NCI-H345 treated with DMSO at 0.1 percent for 48 hours (cell line): ENCODE results near the gene GJA9.

Experiments used
- DNase-seq: peaks from one replicate; lab custom pipeline; 2025; ENCODE audit not compliant: unreplicated experiment; lab: John Stamatoyannopoulos, UW

Gene GJA9

DNA sequence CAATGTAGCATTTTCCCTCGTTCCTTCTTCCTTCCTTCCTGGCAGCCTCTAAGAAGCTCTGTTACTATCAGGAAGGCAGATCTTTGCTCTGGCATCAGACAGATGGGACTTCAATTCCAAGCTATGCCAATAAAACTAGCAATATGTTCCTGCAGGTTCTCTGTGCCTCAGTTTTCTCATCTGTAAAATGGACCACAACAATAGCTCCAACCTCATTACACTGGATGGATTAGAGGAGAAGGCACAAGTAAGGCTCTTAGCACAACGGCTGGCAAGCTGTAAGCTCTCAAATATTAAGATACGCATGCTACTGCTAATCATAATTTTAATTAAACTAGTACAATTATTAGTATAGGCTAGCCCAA, 49.0 kb downstream of the GJA9 start:
- DNase-seq, result no peak

DNA sequence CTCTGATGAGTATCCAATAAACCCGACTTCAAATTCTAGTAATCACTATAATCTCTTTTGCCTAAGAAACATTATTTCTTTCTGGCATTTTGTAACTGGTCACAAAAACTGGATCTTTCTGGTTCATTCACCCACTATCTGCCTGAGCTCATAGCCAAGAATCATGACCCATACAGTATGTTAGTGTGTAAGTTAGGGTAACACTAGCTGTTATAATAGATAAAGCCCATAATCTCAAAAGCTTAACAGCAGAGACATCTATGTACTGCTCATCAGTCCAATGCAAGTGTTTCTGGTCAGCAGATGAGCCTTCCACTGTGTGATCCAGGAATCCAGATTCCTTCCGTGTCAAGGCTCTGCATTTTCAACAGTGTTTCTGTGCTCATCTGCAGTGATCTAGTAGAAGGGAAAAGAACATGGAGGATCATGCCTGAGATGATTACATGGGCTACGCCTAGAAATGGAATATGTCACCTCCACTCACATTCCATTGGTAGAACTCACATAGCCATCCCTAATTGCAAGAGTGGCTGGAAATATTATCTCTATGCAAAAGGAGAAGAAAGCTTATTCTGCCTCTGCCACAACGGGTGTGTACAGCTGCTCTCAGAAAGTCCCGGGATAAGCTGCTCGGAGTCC, 49.5 kb downstream of the GJA9 start:
- no peak for DNase-seq

DNA sequence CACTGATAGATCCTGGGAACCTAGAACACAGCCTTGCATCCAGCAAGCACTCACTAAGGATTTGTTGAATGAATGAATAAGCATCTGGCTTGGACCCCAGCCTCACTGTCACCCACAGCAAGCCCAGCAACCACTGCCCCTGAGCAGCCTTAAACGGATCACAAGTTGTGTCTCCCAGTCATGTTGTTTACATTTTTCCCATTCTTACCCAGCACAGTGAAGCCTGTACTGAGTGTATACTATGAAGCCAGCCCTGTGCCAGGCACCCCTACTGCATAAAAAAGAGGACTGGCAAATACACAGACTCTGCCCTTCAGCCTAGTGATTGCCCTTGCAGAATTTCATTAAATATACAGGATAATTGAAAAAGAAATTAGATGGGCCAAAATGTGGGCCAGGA, 52.0 kb downstream of the GJA9 start:
- DNase-seq, result no peak

DNA sequence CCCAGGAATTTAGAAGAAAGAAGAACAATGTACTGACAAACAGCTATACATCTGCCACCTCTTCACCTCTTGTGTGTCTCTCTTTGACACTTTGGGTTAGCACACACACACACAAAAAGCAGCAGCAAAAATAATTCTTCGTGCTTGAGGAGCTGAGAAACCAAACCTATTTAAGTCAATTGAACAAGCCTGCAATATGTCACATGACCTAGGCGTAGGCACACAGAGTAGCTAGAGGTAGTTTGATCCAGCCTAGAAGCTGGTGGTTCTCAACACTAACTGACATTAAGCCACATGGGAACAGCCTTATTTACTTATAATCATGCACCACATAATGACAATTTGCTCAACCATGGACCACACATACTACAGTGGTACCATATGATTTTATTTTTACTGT, 54.1 kb downstream of the GJA9 start:
- no peak for DNase-seq

DNA sequence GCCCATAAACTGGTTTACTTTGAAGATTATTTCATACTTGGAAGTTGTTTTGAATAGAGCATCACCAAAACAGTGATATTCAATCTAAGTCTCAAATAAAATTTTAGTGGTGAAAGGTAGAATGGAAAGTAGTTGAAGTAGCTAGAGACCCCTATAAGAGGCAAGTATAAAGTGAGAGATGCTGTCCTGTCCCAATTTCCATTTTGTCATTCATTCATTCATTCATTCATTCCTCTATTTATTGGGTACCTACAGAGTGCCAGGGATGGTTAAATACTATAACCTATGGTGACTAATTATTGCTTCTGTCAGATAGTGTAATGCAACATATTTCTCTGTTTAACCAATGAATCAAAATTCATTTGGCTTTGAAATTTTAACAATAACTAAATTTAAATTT, 54.5 kb downstream of the GJA9 start:
- no peak for DNase-seq

DNA sequence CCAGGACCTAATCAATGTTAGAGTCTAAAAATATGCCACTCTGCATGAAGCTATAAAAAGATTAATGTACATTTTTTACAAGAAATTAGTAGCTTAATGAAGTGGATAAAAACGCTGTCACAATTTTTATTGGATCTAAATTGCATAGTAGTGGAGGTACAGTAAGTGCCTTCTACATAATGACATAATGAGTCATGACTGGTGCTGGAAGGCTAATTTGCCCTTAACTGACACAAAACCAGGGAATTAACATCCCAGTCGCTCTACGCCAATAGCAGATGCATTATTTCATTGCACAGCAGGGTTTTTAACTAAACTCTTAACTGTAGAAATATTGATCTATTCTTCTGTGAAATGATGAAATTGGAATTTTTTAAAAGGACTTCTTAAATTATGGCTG, 55.1 kb downstream of the GJA9 start:
- no peak for DNase-seq
